ENCODE data around the gene PSD. TPM values are rescaled to one million over a fixed set of nuclear protein-coding genes. Genes with fewer than 3 reads are reported as not detected.
A peak's percentile ranks its signal among the peaks of the same experiment; 100 is the strongest.
"Not testable (repeated sequence)": the region's sequence is repeated elsewhere in the genome, so short reads cannot be mapped to it uniquely, and the experiment has no call there.

PSD gene
- total RNA-seq = 0.50 TPM
- long read RNA-seq, partial matches to known transcripts = 0 of 1 reads
- long read RNA-seq, other reads (novel, unspliced or antisense) = 1 of 1 reads

DNA sequence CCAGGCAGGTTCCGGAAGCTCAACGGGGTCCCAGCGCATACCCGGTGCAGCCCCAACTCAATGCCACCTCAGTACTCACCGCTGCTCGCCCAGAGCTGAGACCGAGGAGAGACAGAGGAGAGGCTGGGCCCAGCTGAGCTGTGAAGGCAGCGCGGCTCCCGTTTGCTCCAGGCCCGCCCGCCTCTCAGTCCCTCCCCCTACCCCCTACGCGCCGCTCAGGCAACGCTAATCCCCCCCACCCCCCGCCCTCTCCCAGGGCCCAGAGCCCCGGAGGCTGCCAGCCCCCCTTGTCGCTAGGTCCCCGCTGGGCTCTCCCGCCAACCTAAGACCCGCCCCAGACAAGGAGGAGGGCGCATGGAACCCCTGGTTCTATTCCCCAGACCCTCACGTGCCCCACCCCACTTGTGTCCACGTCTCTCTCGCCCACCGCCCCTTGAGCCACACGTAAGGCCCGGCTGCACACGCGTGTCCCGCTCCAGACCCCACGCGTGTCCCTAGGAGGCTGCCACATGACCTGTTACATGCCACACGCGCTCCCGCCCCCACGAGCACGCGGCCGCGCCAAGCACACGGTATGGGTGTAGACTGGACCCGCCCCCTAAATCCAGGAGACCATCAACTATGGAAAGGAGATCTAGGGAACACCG lies at the start of gene PSD:
Gene PSD (minus strand): TSS at position 164 of the 647 bp plus-strand sequence. CDS start 1,747 bp downstream, outside the sequence.
- DNase-seq (no peak), ATAC-seq (no peak)
- intact Hi-C loops (cut with micrococcal nuclease) = no loop called here

GRCh38 chr10:102467971-102468438 lies 49.4 kb upstream of the PSD start:
- intact Hi-C loops (cut with micrococcal nuclease) = no loop called here
- DNase-seq = no peak
- no peak for ATAC-seq

DNA sequence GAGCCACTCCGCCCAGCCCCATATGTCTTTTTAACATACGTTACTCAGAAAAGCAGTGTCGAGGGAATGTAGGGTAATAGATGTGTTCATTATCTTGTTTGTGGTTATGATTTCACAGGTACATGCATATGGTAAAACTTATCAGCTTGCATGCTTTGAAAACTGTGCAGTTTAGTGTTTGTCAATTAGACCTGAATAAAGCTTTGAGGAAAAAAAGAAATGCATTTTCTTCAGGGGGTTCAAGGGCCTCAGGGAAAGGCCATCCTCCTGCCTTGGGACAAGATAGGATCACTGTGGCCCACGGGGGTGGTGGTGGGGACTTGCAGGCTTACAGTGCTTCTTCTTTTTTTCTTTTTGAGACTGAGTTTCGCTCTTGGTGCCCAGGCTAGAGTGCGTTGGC lies 48.7 kb upstream of the PSD start:
- ATAC-seq (no peak), DNase-seq (no peak)
- intact Hi-C loops (cut with micrococcal nuclease) = no loop called here

- no peak for DNase-seq
- intact Hi-C loops (cut with micrococcal nuclease) = no loop called here
- no peak for ATAC-seq
Measured at GRCh38 chr10:102465466-102465865, 46.9 kb upstream of the PSD start.

DNA sequence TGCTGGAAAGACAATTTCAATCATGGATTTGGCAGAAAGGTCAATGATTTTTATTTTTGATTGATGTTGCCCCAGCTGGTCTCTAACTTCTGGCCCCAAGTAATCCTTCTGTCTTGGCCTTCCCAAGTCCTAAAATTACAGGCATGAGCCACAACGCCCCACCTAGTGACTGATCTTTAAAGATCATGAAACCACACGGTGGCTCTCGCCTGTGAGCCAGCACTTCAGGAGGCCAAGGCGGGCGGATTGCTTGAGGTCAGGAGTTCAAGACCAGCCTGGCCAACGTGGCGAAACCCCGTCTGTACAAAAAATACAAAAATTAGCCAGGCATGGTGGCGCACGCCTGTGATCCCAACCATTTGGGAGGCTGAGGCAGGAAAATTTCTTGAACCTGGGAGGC lies 45.4 kb upstream of the PSD start:
- no peak for DNase-seq
- intact Hi-C loops (cut with micrococcal nuclease) = no loop called here
- ATAC-seq = no peak

DNA sequence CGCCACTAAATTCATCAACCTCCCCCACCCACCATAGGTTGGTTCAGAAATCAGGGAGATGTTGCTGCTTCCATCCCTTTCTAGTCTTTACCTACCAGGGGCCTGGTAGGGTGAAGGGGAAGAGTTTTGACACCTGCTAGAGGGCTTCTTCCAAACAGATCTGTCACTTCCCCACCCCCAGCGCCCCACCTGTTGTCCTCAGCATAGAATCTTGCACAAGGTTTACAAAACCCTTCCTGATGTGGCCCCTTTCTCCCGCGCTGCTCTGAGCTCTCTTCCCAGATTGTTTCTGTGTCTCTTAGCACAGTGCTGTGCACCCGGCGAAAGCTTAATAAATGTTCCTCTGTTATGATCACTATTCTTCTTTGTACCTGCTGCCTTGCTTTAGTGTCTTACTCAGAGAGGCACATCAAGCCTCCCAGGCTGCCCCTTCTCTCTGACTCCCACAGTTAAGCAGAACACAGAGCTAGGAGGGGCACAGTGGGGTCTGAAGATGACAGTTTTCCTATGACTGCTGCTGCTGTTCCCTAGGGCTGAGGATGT lies 44.0 kb upstream of the PSD start:
- intact Hi-C loops (cut with micrococcal nuclease) = no loop called here
- DNase-seq = no peak
- ATAC-seq = no peak

GRCh38 chr10:102461187-102462054 lies 42.8 kb upstream of the PSD start:
- DNase-seq = peak; percentile 97
- ATAC-seq = peak; percentile 98
- intact Hi-C loops (cut with micrococcal nuclease) = no loop called here

GRCh38 chr10:102460836-102461186 lies 42.2 kb upstream of the PSD start:
- intact Hi-C loops (cut with micrococcal nuclease) = no loop called here
- DNase-seq = no peak

DNA sequence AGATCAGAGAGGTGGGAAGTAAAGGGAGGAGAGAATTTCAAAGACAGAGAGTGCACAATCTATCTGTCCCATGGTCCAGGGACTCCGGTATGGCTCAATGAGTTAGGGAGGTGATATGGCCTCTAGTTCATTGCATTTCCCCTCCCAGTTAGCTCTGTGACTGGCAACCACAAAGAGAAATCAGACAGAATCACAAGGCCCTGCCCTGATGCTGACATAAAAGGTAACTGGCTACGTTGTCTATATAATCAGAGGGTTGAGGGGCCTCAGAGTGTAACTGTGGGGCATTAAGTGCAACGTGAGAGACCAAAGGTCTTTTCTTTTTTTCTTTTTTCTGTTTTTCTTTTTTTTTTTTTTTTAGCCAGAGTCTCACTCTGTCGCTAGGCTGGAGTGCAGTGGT lies 40.1 kb upstream of the PSD start:
- ATAC-seq (no peak), DNase-seq (no peak)
- intact Hi-C loops (cut with micrococcal nuclease) = no loop called here

More at GRCh38 chr10:102460836-102461186, 42.2 kb upstream of the PSD start:
- ATAC-seq = peak; percentile 6

- no peak for DNase-seq
- no peak for ATAC-seq
- intact Hi-C loops (cut with micrococcal nuclease) = no loop called here
Measured at GRCh38 chr10:102457591-102458150, 39.1 kb upstream of the PSD start.

DNA sequence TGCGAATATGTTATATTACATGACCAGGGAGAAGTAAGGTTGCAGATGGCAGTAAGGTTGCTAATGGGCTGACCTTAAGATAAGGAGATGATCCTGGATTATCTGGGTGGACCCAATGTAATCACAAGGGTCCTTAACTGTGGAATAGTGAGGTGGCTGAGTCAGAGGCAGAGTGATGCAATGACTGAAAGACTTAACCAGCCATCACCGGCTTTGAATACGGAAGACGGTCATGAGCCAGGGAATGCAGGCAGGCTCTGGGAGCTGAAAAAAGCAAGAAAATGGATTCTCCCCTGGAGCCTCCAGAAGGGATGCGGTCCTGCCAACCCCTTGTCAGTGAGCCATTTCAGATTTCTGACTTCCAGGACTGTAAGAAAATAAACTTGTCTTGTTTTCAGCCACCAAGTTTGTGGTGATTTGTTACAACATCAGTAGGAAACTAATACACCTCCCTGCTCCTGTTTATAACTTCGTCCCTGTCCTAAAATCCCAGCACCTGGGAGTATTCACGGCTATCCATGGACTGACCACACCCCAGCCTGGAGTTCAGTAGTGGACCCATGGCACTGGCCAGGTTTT lies 37.4 kb upstream of the PSD start:
- intact Hi-C loops (cut with micrococcal nuclease) = no loop called here
- no peak for ATAC-seq
- DNase-seq = no peak

DNA sequence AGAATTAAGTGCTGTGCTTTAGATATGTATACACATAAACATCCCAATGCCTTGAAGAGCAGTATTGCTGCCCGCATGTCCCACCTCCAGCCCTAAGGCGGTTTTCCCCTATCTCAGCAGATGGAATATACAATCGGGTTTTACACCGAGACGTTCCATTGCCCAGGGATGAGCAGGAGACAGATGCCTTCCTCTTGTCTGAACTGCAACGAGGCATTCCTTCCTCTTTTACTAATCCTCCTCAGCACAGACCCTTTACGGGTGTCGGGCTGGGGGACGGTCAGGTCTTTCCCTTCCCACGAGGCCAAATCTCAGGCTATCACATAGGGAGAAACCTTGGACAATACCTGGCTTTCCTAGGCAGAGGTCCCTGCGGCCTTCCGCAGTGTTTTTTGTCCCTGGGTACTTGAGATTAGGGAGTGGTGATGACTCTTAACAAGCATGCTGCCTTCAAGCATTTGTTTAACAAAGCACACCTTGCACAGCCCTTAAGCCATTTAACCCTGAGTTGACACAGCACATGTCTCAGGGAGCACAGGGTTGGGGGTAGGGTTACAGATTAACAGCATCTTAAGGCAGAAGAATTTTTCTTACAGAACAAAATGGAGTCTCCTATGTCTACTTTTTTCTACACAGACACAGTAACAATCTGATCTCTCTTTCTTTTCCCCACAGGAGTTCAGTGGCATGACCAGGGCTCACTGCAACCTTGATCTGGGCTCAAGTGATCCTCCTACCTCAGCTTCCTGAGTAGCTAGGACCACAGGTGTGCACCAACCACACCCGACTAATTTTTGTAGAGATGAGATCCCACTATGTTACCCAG lies 36.3 kb upstream of the PSD start:
- intact Hi-C loops (cut with micrococcal nuclease); ATAC-seq; DNase-seq: not testable (repeated sequence)

- ATAC-seq = no peak
- intact Hi-C loops (cut with micrococcal nuclease) = no loop called here
Measured at GRCh38 chr10:102453502-102453901, 34.9 kb upstream of the PSD start.

GRCh38 chr10:102452672-102453340 lies 34.2 kb upstream of the PSD start:
- ATAC-seq = peak; percentile 23
- no peak for DNase-seq
- intact Hi-C loops (cut with micrococcal nuclease) = no loop called here

More at GRCh38 chr10:102453502-102453901, 34.9 kb upstream of the PSD start:
- DNase-seq = no peak

- ATAC-seq (no peak), DNase-seq (no peak)
- intact Hi-C loops (cut with micrococcal nuclease) = no loop called here
Measured at GRCh38 chr10:102451105-102451969, 32.8 kb upstream of the PSD start, which contains the start of gene C10orf95. C10orf95 (minus strand) TSS chr10:102451543; CDS start chr10:102451093, 450 bp downstream.

DNA sequence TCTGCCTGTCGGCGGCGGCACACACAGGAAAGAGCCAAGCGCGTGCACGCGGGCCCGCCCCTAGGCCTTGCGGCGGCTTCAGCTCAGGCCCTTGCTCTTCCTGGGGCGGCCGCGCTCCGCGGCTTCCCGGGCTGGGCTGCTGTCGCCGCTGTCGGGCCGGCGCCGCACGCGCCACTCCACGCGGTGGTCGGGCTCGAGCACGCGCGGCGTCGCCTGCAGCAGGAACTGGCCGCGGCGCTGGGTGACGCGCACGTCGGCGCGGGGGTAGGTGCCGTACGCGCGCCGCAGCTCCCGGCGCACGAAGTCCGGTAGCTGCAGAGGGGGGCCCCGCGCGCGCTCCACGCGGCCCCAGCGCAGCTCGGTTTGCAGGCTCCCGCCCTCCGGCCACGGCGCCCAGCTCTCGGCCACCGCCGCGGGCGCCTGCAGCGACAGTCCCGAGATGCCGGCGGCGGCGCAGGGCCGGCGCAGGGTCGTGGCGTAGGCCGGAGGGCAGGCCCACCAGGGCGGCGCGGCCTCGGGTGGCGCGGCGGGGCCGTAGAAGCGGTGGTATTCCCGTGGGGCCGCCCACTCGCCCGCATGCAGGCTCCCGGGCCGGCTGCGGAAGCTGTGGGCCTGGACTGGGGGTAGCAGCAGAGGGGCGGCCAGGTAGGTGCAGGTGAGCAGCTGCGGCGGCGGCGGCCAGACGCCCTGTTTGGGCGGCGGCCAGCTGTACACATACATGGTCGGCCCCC lies 32.0 kb upstream of the PSD start:
- intact Hi-C loops (cut with micrococcal nuclease) = no loop called here
- DNase-seq (peak; percentile 93), ATAC-seq (peak; percentile 94)

- DNase-seq = no peak
- no peak for ATAC-seq
- intact Hi-C loops (cut with micrococcal nuclease) = no loop called here
Measured at GRCh38 chr10:102450124-102450373, 31.5 kb upstream of the PSD start.
